ENCODE results near the gene STRIP2. TPM values are rescaled to one million over a fixed set of nuclear protein-coding genes. Genes with fewer than 3 reads are reported as not detected.
"Not testable (repeated sequence)": the region's sequence is repeated elsewhere in the genome, so short reads cannot be mapped to it uniquely, and the experiment has no call there.

The STRIP2 gene
- total RNA-seq, 4 donors from 2014 or later, result 0.37 to 2.2 TPM; not detected in 2

- intact Hi-C loops (cut with DNase I; ENCODE audit: low total_unique reads), result no loop called here
- no peak for TF ChIP-seq POLR2A (IDR thresholded peaks at IDR 0.05)
- no peak for TF ChIP-seq CTCF (IDR thresholded peaks at IDR 0.05)
- no peak overlapping the region for H3K27ac ChIP-seq
- DNase-seq, result no peak
- no peaks in the 10 kb centered on the region for H3K4me1 ChIP-seq
- no peaks in the 10 kb centered on the region for H3K27me3 ChIP-seq
- no peaks in the 10 kb centered on the region for H3K9me3 ChIP-seq
- H3K36me3 ChIP-seq, result no peaks in the 10 kb centered on the region
- H3K4me3 ChIP-seq, result no peak overlapping the region
These were observed 97.5 kb downstream of the STRIP2 start for GRCh38 chr7:129531721-129532120.

- Histone ChIP-seq H3K4me3 (no peak overlapping the region), H3K4me1 (no peaks in the 10 kb centered on the region), H3K9me3 (no peaks in the 10 kb centered on the region), H3K27ac (no peak overlapping the region), H3K36me3 (no peaks in the 10 kb centered on the region), H3K27me3 (no peaks in the 10 kb centered on the region)
- no peak for DNase-seq
- intact Hi-C loops (cut with DNase I; ENCODE audit: low total_unique reads), result no loop called here
- no peak for TF ChIP-seq POLR2A (IDR thresholded peaks at IDR 0.05)
- no peak for TF ChIP-seq CTCF (IDR thresholded peaks at IDR 0.05)
These were observed 98.1 kb downstream of the STRIP2 start for GRCh38 chr7:129532375-129532774.

- H3K4me1 ChIP-seq; DNase-seq; H3K27me3 ChIP-seq; H3K36me3 ChIP-seq; H3K9me3 ChIP-seq; H3K4me3 ChIP-seq; intact Hi-C loops (cut with DNase I; ENCODE audit: low total_unique reads); H3K27ac ChIP-seq: not testable (repeated sequence)
These were observed 100.5 kb downstream of the STRIP2 start for GRCh38 chr7:129534558-129535274.

- intact Hi-C loops (cut with DNase I; ENCODE audit: low total_unique reads), result no loop called here
- TF ChIP-seq CTCF (IDR thresholded peaks at IDR 0.05), result no peak
- TF ChIP-seq POLR2A (IDR thresholded peaks at IDR 0.05), result no peak
- H3K27ac ChIP-seq, result no peak overlapping the region
- no peaks in the 10 kb centered on the region for H3K4me1 ChIP-seq
- no peak for DNase-seq
- H3K9me3 ChIP-seq, result no peaks in the 10 kb centered on the region
- H3K4me3 ChIP-seq, result no peak overlapping the region
- no peaks in the 10 kb centered on the region for H3K27me3 ChIP-seq
- H3K36me3 ChIP-seq, result no peaks in the 10 kb centered on the region
These were observed 101.7 kb downstream of the STRIP2 start for GRCh38 chr7:129535896-129536295.

GRCh38 chr7:129536323-129536722 lies 102.1 kb downstream of the STRIP2 start:
- Histone ChIP-seq H3K27ac (no peak overlapping the region), H3K36me3 (no peaks in the 10 kb centered on the region), H3K9me3 (no peaks in the 10 kb centered on the region), H3K4me1 (no peaks in the 10 kb centered on the region), H3K4me3 (no peak overlapping the region), H3K27me3 (no peaks in the 10 kb centered on the region)
- intact Hi-C loops (cut with DNase I; ENCODE audit: low total_unique reads), result no loop called here
- DNase-seq, result no peak
- TF ChIP-seq POLR2A (IDR thresholded peaks at IDR 0.05) (no peak), CTCF (IDR thresholded peaks at IDR 0.05) (no peak)

Small RNA genes within 50 kb of the gene (small RNA-seq; reads per million reads assigned to genes)
- gene AC009244.1 (not detected), gene RNU1-72P (not detected), gene SNRPGP3 (not detected)

Other genes starting within 250 kb of the STRIP2 start
- 10 to 100 TPM in 3 of 4 donors, 1 to 10 TPM in 1; 7.4 to 94.6 (median 27.7) TPM for gene SMO, start 245.8 kb upstream of the STRIP2 start, total RNA-seq
- 10 to 100 TPM in 3 of 4 donors, 1 to 10 TPM in 1; 5.6 to 29.2 (median 23.7) TPM for gene AHCYL2, start 209.4 kb upstream of the STRIP2 start, total RNA-seq
- gene SMKR1, start 68.1 kb downstream of the STRIP2 start, total RNA-seq, result 1 to 10 TPM in 1 of 4 donors, under 1 TPM in 1, not detected in 2; 0.35 to 1.7 TPM
- gene NRF1, start 177.3 kb downstream of the STRIP2 start, total RNA-seq, result 10 to 100 TPM; 18.2 to 56.5 (median 40.4) TPM